Ectodermal cell (in vitro differentiated cells): Measurements from ENCODE around the gene ALKBH2.
"Not testable (repeated sequence)": the region's sequence is repeated elsewhere in the genome, so short reads cannot be mapped to it uniquely, and the experiment has no call there.

Experiments
- H3K27ac ChIP-seq: 2 replicates; pipeline ENCODE4 v1.7.0; 2013; ENCODE audit warnings: mild to moderate bottlenecking, low read depth, low read length; ENCODE audit not compliant: insufficient read depth, poor library complexity, severe bottlenecking
- H3K27me3 ChIP-seq: 2 replicates; pipeline ENCODE4 v1.7.0; 2013; ENCODE audit warnings: mild to moderate bottlenecking, low read length; ENCODE audit not compliant: insufficient read depth, control insufficient read depth, poor library complexity, severe bottlenecking
- H3K36me3 ChIP-seq: one replicate; pipeline ENCODE4 v1.7.0; 2013; ENCODE audit warnings: low read length; ENCODE audit not compliant: control insufficient read depth, insufficient read depth
- H3K4me1 ChIP-seq: one replicate; pipeline ENCODE4 v1.7.0; 2013; ENCODE audit warnings: low read length; ENCODE audit not compliant: control insufficient read depth, insufficient read depth
- H3K4me3 ChIP-seq: 2 replicates; pipeline ENCODE4 v1.7.0; 2013; ENCODE audit warnings: low read depth, low read length, control low read depth; ENCODE audit not compliant: insufficient read depth
- H3K9me3 ChIP-seq: 2 replicates; pipeline ENCODE4 v1.7.0; 2013; ENCODE audit warnings: mild to moderate bottlenecking, low read length, moderate library complexity; ENCODE audit not compliant: control insufficient read depth
- WGBS, 2 experiments: methylation state at CpG; one replicate each; pipeline ENCODE4 v1.1.7; 2013; ENCODE audit warnings: missing lambda C conversion rate in 2 of 2; 5-methylcytosine and 5-hydroxymethylcytosine counted together

Gene ALKBH2

GRCh38 chr12:109052414-109053323 is 40.6 kb downstream of the ALKBH2 start, which contains the start of gene USP30:
USP30 (plus strand) TSS chr12:109052576; CDS start chr12:109052679, 103 bp downstream.
- Histone ChIP-seq H3K27ac (no peak within 1 kb of the TSS), H3K27me3 (no peaks in the 10 kb centered on the region), H3K9me3 (no peaks in the 10 kb centered on the region), H3K36me3 (no peaks in the 10 kb centered on the region), H3K4me3 (peak within 1 kb of the TSS; percentile 95), H3K4me1 (peaks cover 7% of the 10 kb centered on the region)
- WGBS, 2 experiments: 0% methylated on average over 61 of the region's 61 CpGs

GRCh38 chr12:109052097-109052413 is 41.2 kb downstream of the ALKBH2 start:
- Histone ChIP-seq H3K9me3 (no peaks in the 10 kb centered on the region), H3K4me3 (peak overlapping the region; percentile 95), H3K36me3 (no peaks in the 10 kb centered on the region), H3K27ac (no peak overlapping the region), H3K4me1 (peaks cover 7% of the 10 kb centered on the region), H3K27me3 (no peaks in the 10 kb centered on the region)
- 47 to 49% methylated on average over 6 of the region's 6 CpGs for WGBS, 2 experiments

- not testable (repeated sequence) for H3K9me3 ChIP-seq, H3K27me3 ChIP-seq, H3K27ac ChIP-seq, H3K4me3 ChIP-seq, H3K4me1 ChIP-seq, H3K36me3 ChIP-seq
- 94 to 95% methylated on average over 8 of the region's 8 CpGs for WGBS, 2 experiments
These were observed 43.5 kb downstream of the ALKBH2 start for GRCh38 chr12:109049794-109050193.

GRCh38 chr12:109048706-109049105 is 44.6 kb downstream of the ALKBH2 start:
- not testable (repeated sequence) for H3K36me3 ChIP-seq, H3K27ac ChIP-seq, H3K4me3 ChIP-seq, H3K27me3 ChIP-seq, H3K4me1 ChIP-seq, H3K9me3 ChIP-seq
- WGBS, 2 experiments: 84 to 92% methylated on average over 3 of the region's 3 CpGs

GRCh38 chr12:109047081-109047805 is 46.0 kb downstream of the ALKBH2 start:
- Histone ChIP-seq H3K9me3 (no peaks in the 10 kb centered on the region), H3K27ac (no peak overlapping the region), H3K36me3 (no peaks in the 10 kb centered on the region), H3K27me3 (peaks cover 12% of the 10 kb centered on the region), H3K4me3 (no peak overlapping the region), H3K4me1 (no peaks in the 10 kb centered on the region)
- 85 to 87% methylated on average over 8 of the region's 8 CpGs for WGBS, 2 experiments

GRCh38 chr12:109044241-109044640 is 49.0 kb downstream of the ALKBH2 start:
- WGBS, 2 experiments: 80 to 82% methylated on average over 5 of the region's 5 CpGs
- no peaks in the 10 kb centered on the region for H3K4me1 ChIP-seq
- H3K4me3 ChIP-seq: no peak overlapping the region
- no peak overlapping the region for H3K27ac ChIP-seq
- no peaks in the 10 kb centered on the region for H3K36me3 ChIP-seq
- H3K9me3 ChIP-seq: no peaks in the 10 kb centered on the region
- peaks cover 12% of the 10 kb centered on the region for H3K27me3 ChIP-seq
